ENCODE measurements around the gene TRIP12.

Gene TRIP12

DNA sequence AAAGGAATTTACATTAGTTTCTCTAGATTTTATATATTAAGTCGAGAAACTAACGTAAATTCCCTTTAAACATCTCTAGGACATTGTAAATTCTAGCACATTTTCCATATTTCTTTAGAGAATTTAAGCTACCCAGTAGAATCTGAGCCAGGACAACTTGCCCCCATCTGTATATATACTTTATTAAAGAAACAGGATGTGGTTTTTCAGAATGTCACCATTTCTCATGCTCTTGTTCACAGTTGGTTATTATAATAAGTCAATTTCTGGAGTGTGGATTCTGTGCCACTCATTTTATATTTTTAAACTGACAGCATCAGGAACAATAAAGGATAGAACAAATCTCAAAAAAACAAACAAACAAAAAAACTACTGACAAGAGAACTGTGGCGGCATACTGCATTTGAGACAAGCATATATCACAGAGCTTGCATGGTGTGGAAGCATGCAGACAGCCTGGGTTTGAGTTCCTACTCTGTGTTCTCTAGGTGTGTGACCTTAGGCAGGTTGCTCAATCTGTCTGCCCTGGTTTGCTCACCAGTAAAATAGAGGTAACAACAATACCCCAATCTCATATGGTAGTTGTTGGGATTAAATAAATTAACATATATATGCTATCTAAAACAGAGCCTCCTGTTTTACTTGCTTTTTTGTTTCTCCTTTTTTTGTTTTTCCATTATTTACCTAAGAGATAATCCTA, 146.0 kb downstream of the TRIP12 start:
- peaks cover 18% of the 10 kb centered on the region for H3K4me1 ChIP-seq (ENCODE audit: control insufficient read depth, low read length)
- peak overlapping the region; percentile 51 for H3K4me2 ChIP-seq (ENCODE audit: low read length)
- H3K36me3 ChIP-seq (ENCODE audit: control insufficient read depth, low read length), result peaks cover 79% of the 10 kb centered on the region
- H3F3A ChIP-seq (ENCODE audit: control insufficient read depth, insufficient read depth), result no peaks in the 10 kb centered on the region
- no peaks in the 10 kb centered on the region for H3K27me3 ChIP-seq (ENCODE audit: control insufficient read depth, low read length)
- peak overlapping the region; percentile 40 for H3K27ac ChIP-seq (ENCODE audit: low read depth, low read length)
- H3K9me2 ChIP-seq (replicated peaks; ENCODE audit: control insufficient read depth, low read length), result no peaks in the 10 kb centered on the region
- H3K9me3 ChIP-seq (ENCODE audit: control insufficient read depth, insufficient read depth, low read length), result no peaks in the 10 kb centered on the region
- no peaks in the 10 kb centered on the region for H3K79me2 ChIP-seq (ENCODE audit: control insufficient read depth, low read length)
- H3K4me3 ChIP-seq (ENCODE audit: low read length), result peak overlapping the region; percentile 27; the same call in 1 of the 2 replicates
- TF ChIP-seq EZH2phosphoT487 (IDR thresholded peaks at IDR 0.05; ENCODE audit: borderline replicate concordance, low read length), result no peak
- no peaks in the 10 kb centered on the region for H4K20me1 ChIP-seq (ENCODE audit: control insufficient read depth, insufficient read depth, low read depth, low read length)

DNA sequence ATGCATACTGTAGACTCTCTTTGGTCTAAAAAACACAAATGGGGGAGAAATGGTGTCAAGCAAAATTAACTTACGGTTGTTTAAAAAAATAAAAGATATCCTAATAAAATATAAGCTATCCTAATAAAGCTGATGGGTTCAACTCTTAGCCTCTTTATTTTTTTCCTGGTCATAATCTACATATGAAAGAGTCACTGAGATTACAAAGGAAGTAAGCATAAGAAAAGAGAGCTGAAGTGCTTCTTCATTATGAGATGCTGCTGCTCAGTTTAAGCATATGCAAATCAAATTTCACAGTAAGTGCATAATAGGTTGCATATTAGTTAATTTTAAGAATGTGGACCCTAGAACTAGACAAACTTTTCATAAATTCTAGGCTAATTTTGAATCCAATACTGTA, 147.6 kb downstream of the TRIP12 start:
- Histone ChIP-seq H3K27me3 (ENCODE audit: control insufficient read depth, low read length) (no peaks in the 10 kb centered on the region), H3K9me2 (replicated peaks; ENCODE audit: control insufficient read depth, low read length) (no peaks in the 10 kb centered on the region), H3K27ac (ENCODE audit: low read depth, low read length) (no peak overlapping the region), H3K4me2 (ENCODE audit: low read length) (no peak overlapping the region), H3K36me3 (ENCODE audit: control insufficient read depth, low read length) (peaks cover 76% of the 10 kb centered on the region), H3K79me2 (ENCODE audit: control insufficient read depth, low read length) (no peaks in the 10 kb centered on the region), H3K9me3 (ENCODE audit: control insufficient read depth, insufficient read depth, low read length) (no peaks in the 10 kb centered on the region), H3K4me1 (ENCODE audit: control insufficient read depth, low read length) (peaks cover 18% of the 10 kb centered on the region), H3F3A (ENCODE audit: control insufficient read depth, insufficient read depth) (no peaks in the 10 kb centered on the region), H4K20me1 (ENCODE audit: control insufficient read depth, insufficient read depth, low read depth, low read length) (no peaks in the 10 kb centered on the region), H3K4me3 (ENCODE audit: low read length) (no peak overlapping the region)
- TF ChIP-seq, protein P1, sequence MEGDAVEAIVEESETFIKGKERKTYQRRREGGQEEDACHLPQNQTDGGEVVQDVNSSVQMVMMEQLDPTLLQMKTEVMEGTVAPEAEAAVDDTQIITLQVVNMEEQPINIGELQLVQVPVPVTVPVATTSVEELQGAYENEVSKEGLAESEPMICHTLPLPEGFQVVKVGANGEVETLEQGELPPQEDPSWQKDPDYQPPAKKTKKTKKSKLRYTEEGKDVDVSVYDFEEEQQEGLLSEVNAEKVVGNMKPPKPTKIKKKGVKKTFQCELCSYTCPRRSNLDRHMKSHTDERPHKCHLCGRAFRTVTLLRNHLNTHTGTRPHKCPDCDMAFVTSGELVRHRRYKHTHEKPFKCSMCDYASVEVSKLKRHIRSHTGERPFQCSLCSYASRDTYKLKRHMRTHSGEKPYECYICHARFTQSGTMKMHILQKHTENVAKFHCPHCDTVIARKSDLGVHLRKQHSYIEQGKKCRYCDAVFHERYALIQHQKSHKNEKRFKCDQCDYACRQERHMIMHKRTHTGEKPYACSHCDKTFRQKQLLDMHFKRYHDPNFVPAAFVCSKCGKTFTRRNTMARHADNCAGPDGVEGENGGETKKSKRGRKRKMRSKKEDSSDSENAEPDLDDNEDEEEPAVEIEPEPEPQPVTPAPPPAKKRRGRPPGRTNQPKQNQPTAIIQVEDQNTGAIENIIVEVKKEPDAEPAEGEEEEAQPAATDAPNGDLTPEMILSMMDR (IDR thresholded peaks at IDR 0.05; ENCODE audit: low read depth, low read length, poor library complexity, severe bottlenecking), result no peak
- no peak for TF ChIP-seq EZH2phosphoT487 (IDR thresholded peaks at IDR 0.05; ENCODE audit: borderline replicate concordance, low read length)

DNA sequence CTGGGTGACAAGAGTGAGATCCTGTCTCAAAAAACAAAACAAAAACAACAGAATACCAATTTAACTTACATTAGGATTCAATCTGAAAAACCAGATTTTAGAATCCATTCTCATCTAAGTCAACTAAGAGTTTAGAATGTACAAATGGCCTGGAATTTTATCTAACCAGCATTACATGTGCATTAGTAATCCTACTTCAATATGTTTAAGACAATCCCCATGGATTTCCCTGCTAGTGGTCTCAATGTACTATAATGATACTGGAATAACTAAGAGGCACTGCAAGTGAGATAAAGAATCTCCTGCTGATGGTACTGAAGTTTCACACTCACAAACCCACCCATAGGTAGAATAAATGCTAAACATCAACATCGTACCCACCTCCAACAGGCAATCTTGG, 153.6 kb downstream of the TRIP12 start:
- Histone ChIP-seq H3K9me2 (replicated peaks; ENCODE audit: control insufficient read depth, low read length) (no peaks in the 10 kb centered on the region), H3F3A (ENCODE audit: control insufficient read depth, insufficient read depth) (no peaks in the 10 kb centered on the region), H3K9me3 (ENCODE audit: control insufficient read depth, insufficient read depth, low read length) (no peaks in the 10 kb centered on the region), H4K20me1 (ENCODE audit: control insufficient read depth, insufficient read depth, low read depth, low read length) (no peaks in the 10 kb centered on the region), H3K4me1 (ENCODE audit: control insufficient read depth, low read length) (no peaks in the 10 kb centered on the region), H3K4me3 (ENCODE audit: low read length) (no peak overlapping the region), H3K79me2 (ENCODE audit: control insufficient read depth, low read length) (no peaks in the 10 kb centered on the region), H3K27ac (ENCODE audit: low read depth, low read length) (no peak overlapping the region), H3K4me2 (ENCODE audit: low read length) (no peak overlapping the region), H3K27me3 (ENCODE audit: control insufficient read depth, low read length) (no peaks in the 10 kb centered on the region), H3K36me3 (ENCODE audit: control insufficient read depth, low read length) (peaks cover 65% of the 10 kb centered on the region)
- TF ChIP-seq, protein P1 (IDR thresholded peaks at IDR 0.05; ENCODE audit: low read depth, low read length, poor library complexity, severe bottlenecking), result no peak
- no peak for TF ChIP-seq EZH2phosphoT487 (IDR thresholded peaks at IDR 0.05; ENCODE audit: borderline replicate concordance, low read length)

DNA sequence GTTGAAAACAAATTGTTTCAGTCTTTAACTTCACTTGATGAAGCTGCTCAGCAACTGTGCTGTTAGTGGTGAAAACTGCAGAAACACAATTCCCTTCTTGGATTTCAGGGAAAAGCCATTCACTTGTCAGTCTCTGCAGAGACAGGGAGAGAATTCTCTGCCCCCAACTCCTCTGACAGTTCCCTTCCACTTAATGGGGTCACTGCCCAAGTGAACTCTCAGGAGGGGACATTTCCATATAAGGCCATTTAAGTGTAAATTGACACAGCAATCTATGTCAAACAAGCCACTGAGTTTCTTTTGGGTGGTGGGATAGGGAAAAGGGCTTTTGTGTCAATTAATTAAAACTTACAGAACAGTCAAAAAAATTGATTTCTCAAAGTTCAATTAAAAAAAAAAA, 156.1 kb downstream of the TRIP12 start:
- no peak for TF ChIP-seq EZH2phosphoT487 (IDR thresholded peaks at IDR 0.05; ENCODE audit: borderline replicate concordance, low read length)
- TF ChIP-seq, protein P1 (IDR thresholded peaks at IDR 0.05; ENCODE audit: low read depth, low read length, poor library complexity, severe bottlenecking), result no peak
- Histone ChIP-seq H3K79me2 (ENCODE audit: control insufficient read depth, low read length) (no peaks in the 10 kb centered on the region), H3K4me2 (ENCODE audit: low read length) (no peak overlapping the region), H3K9me3 (ENCODE audit: control insufficient read depth, insufficient read depth, low read length) (no peaks in the 10 kb centered on the region), H4K20me1 (ENCODE audit: control insufficient read depth, insufficient read depth, low read depth, low read length) (no peaks in the 10 kb centered on the region), H3K27me3 (ENCODE audit: control insufficient read depth, low read length) (no peaks in the 10 kb centered on the region), H3K4me3 (ENCODE audit: low read length) (no peak overlapping the region), H3K9me2 (replicated peaks; ENCODE audit: control insufficient read depth, low read length) (no peaks in the 10 kb centered on the region), H3K36me3 (ENCODE audit: control insufficient read depth, low read length) (peaks cover 54% of the 10 kb centered on the region), H3K27ac (ENCODE audit: low read depth, low read length) (no peak overlapping the region), H3K4me1 (ENCODE audit: control insufficient read depth, low read length) (no peaks in the 10 kb centered on the region), H3F3A (ENCODE audit: control insufficient read depth, insufficient read depth) (no peaks in the 10 kb centered on the region)
